PC-3 (cell line): ENCODE data around the gene ADAMTS6. TPM values are rescaled to one million over a fixed set of nuclear protein-coding genes. Genes with fewer than 3 reads are reported as not detected.

Experiments
- ATAC-seq: fragments of 200-7000 bp; cut with Tn5 transposase; 2 replicates; pipeline ENCODE4 v1.9.1; 2020; ENCODE audit warnings: mild to moderate bottlenecking, moderate library complexity
- BruUV-seq: library from RNA; stranded (reverse); fragments of 400-500 nt; replicated peaks from 2 replicates; lab custom pipeline; 2021; lab: Mats Ljungman, UMichigan
- CTCF ChIA-PET: fragments of 300-600 bp; sonication (Branson Sonifier 250); formaldehyde crosslinking; loops from one replicate; lab custom pipeline; 2022; ENCODE audit warnings: antibody characterized with exemption; lab: Charles Lee
- POLR2A ChIA-PET: fragments of 300-600 bp; sonication (Branson Sonifier 250); formaldehyde crosslinking; loops from one replicate; lab custom pipeline; 2022; ENCODE audit warnings: antibody characterized with exemption; ENCODE audit not compliant: unreplicated experiment; lab: Charles Lee
- DNase-seq: peaks from one replicate; pipeline ENCODE4 v3.0.0-alpha.2; 2015
- H2AFZ ChIP-seq: fragments of 300-600 bp; sonication (generic); 2 replicates; pipeline ENCODE4 v1.6.0; 2016; ENCODE audit warnings: antibody characterized with exemption, low read length
- H3F3A ChIP-seq: fragments of 300-600 bp; sonication (generic); one replicate; pipeline ENCODE4 v1.6.0; 2017; ENCODE audit warnings: antibody characterized with exemption, low read length, control low read depth, mild to moderate bottlenecking; ENCODE audit not compliant: unreplicated experiment
- H3K27ac ChIP-seq: fragments of 300-600 bp; sonication (generic); 2 replicates; pipeline ENCODE4 v1.5.1; 2016; ENCODE audit warnings: mild to moderate bottlenecking, low read length
- H3K27me3 ChIP-seq: fragments of 300-600 bp; sonication (generic); 2 replicates; pipeline ENCODE4 v1.6.1; 2016; ENCODE audit warnings: low read length, mixed read lengths
- H3K36me3 ChIP-seq: fragments of 300-600 bp; sonication (generic); 2 replicates; pipeline ENCODE4 v1.6.1; 2016; ENCODE audit warnings: low read depth, mixed run types, low read length, mixed read lengths
- H3K4me1 ChIP-seq: fragments of 300-600 bp; sonication (generic); 2 replicates; pipeline ENCODE4 v1.5.1; 2016; ENCODE audit warnings: low read length; ENCODE audit not compliant: insufficient read depth
- H3K4me2 ChIP-seq: fragments of 300-600 bp; sonication (generic); 2 replicates; pipeline ENCODE4 v1.6.0; 2016; ENCODE audit warnings: low read length
- H3K4me3 ChIP-seq: fragments of 300-600 bp; sonication (generic); 2 replicates; pipeline ENCODE4 v1.5.1; 2016; ENCODE audit warnings: mild to moderate bottlenecking, low read length, mixed read lengths
- H3K79me2 ChIP-seq: fragments of 300-600 bp; sonication (generic); 2 replicates; pipeline ENCODE4 v1.6.1; 2017; ENCODE audit warnings: low read length, mixed read lengths
- H3K9ac ChIP-seq: fragments of 300-600 bp; sonication (generic); 2 replicates; pipeline ENCODE4 v1.6.0; 2016; ENCODE audit warnings: mild to moderate bottlenecking, low read length
- H3K9me2 ChIP-seq: fragments of 300-600 bp; sonication (generic); replicated peaks from 2 replicates; pipeline ENCODE4 v1.6.1; 2016; ENCODE audit warnings: mixed run types, low read length, mixed read lengths
- H3K9me3 ChIP-seq: fragments of 300-600 bp; sonication (generic); 2 replicates; pipeline ENCODE4 v1.6.1; 2016; ENCODE audit warnings: low read length, mixed read lengths
- H4K20me1 ChIP-seq: fragments of 300-600 bp; sonication (generic); 2 replicates; pipeline ENCODE4 v1.6.1; 2016; ENCODE audit warnings: low read length, mixed read lengths
- EZH2 ChIP-seq: fragments of 300-600 bp; sonication (generic); IDR thresholded peaks from one replicate; pipeline ENCODE4 v1.6.1; 2017; ENCODE audit warnings: antibody characterized with exemption, mild to moderate bottlenecking, low read length; ENCODE audit not compliant: unreplicated experiment
- EZH2phosphoT487 ChIP-seq: fragments of 300-600 bp; sonication (generic); IDR thresholded peaks from 2 replicates; pipeline ENCODE4 v1.6.1; 2018; ENCODE audit warnings: mild to moderate bottlenecking, antibody characterized with exemption, low read length, borderline replicate concordance
- intact Hi-C: fragments of 100-400 bp; cut with micrococcal nuclease; formaldehyde crosslinking; loops from 2 replicates; pipeline ENCODE4 v1.9.0; 2023
- total RNA-seq: library from RNA; depleted of rRNA; stranded (reverse); fragments of >200 nt; gene quantifications from 2 replicates; pipeline ENCODE4 v1.2.3, GENCODE V29; 2014
- TF ChIP-seq, protein P1 (sequence below): fragments of 300-600 bp; sonication (generic); conservative IDR thresholded peaks from 2 replicates; pipeline ENCODE4 v1.5.1; 2017; ENCODE audit warnings: antibody characterized with exemption, low read depth, mild to moderate bottlenecking, low read length

The ADAMTS6 gene
- total RNA-seq, 1 experiment from 2014 or later: 1.7 TPM

DNA sequence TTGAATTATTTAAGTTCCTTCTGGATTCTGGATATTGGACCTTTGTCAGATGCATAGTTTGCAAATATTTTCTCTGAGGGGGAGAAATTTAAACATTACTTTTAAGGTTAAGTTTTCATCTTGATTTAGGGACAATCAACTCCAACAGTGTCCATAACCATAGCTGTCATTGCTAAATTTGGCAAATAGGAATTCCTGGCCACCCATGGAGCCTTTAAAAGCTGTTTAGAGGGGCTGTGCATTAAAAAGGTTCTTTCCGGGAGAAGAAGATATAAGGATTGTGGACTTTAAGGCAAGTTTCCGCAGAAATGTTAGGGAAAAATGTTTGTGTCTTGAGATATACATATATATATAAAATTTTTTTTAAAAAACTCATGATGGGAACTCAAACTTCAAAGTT lies 339.7 kb downstream of the ADAMTS6 start:
- H3K4me2 ChIP-seq: no peak overlapping the region
- no peaks in the 10 kb centered on the region for H3K9me2 ChIP-seq
- H4K20me1 ChIP-seq: no peaks in the 10 kb centered on the region
- H3F3A ChIP-seq: no peaks in the 10 kb centered on the region
- DNase-seq (no peak), ATAC-seq (no peak)
- H3K36me3 ChIP-seq: no peaks in the 10 kb centered on the region
- CTCF ChIA-PET: no interaction called here
- no peak overlapping the region for H3K4me3 ChIP-seq
- no peaks in the 10 kb centered on the region for H3K27me3 ChIP-seq
- intact Hi-C loops: no loop called here
- POLR2A ChIA-PET: no interaction called here
- no peak for TF ChIP-seq EZH2phosphoT487
- TF ChIP-seq, protein P1, sequence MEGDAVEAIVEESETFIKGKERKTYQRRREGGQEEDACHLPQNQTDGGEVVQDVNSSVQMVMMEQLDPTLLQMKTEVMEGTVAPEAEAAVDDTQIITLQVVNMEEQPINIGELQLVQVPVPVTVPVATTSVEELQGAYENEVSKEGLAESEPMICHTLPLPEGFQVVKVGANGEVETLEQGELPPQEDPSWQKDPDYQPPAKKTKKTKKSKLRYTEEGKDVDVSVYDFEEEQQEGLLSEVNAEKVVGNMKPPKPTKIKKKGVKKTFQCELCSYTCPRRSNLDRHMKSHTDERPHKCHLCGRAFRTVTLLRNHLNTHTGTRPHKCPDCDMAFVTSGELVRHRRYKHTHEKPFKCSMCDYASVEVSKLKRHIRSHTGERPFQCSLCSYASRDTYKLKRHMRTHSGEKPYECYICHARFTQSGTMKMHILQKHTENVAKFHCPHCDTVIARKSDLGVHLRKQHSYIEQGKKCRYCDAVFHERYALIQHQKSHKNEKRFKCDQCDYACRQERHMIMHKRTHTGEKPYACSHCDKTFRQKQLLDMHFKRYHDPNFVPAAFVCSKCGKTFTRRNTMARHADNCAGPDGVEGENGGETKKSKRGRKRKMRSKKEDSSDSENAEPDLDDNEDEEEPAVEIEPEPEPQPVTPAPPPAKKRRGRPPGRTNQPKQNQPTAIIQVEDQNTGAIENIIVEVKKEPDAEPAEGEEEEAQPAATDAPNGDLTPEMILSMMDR: no peak
- TF ChIP-seq EZH2: no peak
- H3K79me2 ChIP-seq: no peaks in the 10 kb centered on the region
- no peak overlapping the region for H2AFZ ChIP-seq
- peaks cover 9% of the 10 kb centered on the region; the same call in 1 of the 2 replicates for H3K4me1 ChIP-seq
- H3K27ac ChIP-seq: no peak overlapping the region
- BruUV-seq: no TSS peak
- no peak overlapping the region for H3K9ac ChIP-seq
- no peaks in the 10 kb centered on the region for H3K9me3 ChIP-seq

DNA sequence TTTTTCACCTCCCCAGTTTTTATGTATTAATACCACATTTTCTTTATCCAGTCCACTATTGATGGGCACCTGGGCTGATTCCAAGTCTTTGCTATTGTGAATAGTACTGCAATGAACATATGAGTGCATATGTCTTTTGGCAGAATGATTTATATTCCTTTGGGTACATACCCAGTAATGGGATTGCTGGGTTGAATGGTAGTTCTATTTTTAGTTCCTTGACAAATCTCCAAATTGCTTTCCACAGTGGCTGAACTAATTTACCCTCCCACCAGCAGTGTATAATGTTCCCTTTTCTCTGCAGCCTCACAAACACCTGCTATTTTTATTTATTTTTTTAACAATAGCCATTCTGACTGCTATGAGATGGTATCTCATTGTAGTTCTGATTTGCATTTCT lies 340.2 kb downstream of the ADAMTS6 start:
- H3K4me1 ChIP-seq: peaks cover 9% of the 10 kb centered on the region; the same call in 1 of the 2 replicates
- intact Hi-C loops: no loop called here
- no peak overlapping the region for H2AFZ ChIP-seq
- H3F3A ChIP-seq: no peaks in the 10 kb centered on the region
- no peaks in the 10 kb centered on the region for H3K9me3 ChIP-seq
- DNase-seq: no peak
- TF ChIP-seq EZH2phosphoT487: no peak
- TF ChIP-seq EZH2: no peak
- TF ChIP-seq, protein P1: no peak
- H3K4me3 ChIP-seq: no peak overlapping the region
- no peaks in the 10 kb centered on the region for H3K27me3 ChIP-seq
- H3K36me3 ChIP-seq: no peaks in the 10 kb centered on the region
- no TSS peak for BruUV-seq
- no peak for ATAC-seq
- H3K27ac ChIP-seq: no peak overlapping the region
- ChIA-PET POLR2A (no interaction called here), CTCF (no interaction called here)
- no peaks in the 10 kb centered on the region for H3K9me2 ChIP-seq
- no peak overlapping the region for H3K4me2 ChIP-seq
- no peak overlapping the region for H3K9ac ChIP-seq
- no peaks in the 10 kb centered on the region for H4K20me1 ChIP-seq
- no peaks in the 10 kb centered on the region for H3K79me2 ChIP-seq

DNA sequence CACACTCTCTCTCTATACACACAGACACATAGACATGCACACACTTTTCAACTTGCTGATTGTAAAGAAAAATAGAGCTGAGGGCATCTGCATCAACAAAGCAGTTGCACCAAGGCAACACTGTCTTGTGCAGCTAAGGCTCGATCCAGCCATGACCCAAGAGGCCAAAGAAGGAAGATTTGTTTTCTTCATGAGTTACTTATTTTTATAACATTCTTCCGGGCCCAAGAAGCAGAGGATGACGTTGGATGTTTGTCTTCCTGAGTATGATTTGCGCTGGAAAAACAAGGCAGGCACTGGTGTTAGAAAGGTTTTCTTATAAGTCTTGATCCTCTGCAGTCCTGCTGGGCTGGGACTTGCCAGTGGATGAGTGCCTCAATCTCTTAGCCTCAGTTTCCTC lies 344.1 kb downstream of the ADAMTS6 start:
- no peaks in the 10 kb centered on the region for H3K9me2 ChIP-seq
- no peaks in the 10 kb centered on the region for H3K9me3 ChIP-seq
- TF ChIP-seq EZH2phosphoT487 (no peak), EZH2 (no peak)
- TF ChIP-seq, protein P1: no peak
- DNase-seq (no peak), ATAC-seq (no peak)
- no peak overlapping the region for H2AFZ ChIP-seq
- H3K36me3 ChIP-seq: no peaks in the 10 kb centered on the region
- ChIA-PET POLR2A (no interaction called here), CTCF (no interaction called here)
- H3K4me1 ChIP-seq: peaks cover 4% of the 10 kb centered on the region; the same call in 1 of the 2 replicates
- no peak overlapping the region for H3K4me3 ChIP-seq
- H3F3A ChIP-seq: no peaks in the 10 kb centered on the region
- intact Hi-C loops: no loop called here
- H3K27me3 ChIP-seq: no peaks in the 10 kb centered on the region
- no TSS peak for BruUV-seq
- H3K27ac ChIP-seq: no peak overlapping the region
- H3K9ac ChIP-seq: no peak overlapping the region
- H4K20me1 ChIP-seq: no peaks in the 10 kb centered on the region
- no peaks in the 10 kb centered on the region for H3K79me2 ChIP-seq
- H3K4me2 ChIP-seq: no peak overlapping the region
